OCI-LY7 (cell line): ENCODE data around the gene THEM5. TPM values are rescaled to one million over a fixed set of nuclear protein-coding genes. Genes with fewer than 3 reads are reported as not detected.

Experiments used
- BruUV-seq: library from RNA; stranded (reverse); fragments of 400-500 nt; replicated peaks from 2 replicates; lab custom pipeline; 2021; lab: Mats Ljungman, UMichigan
- CTCF ChIA-PET: fragments of 300-600 bp; sonication (Branson Sonifier 250); formaldehyde crosslinking; loops from one replicate; lab custom pipeline; 2022; ENCODE audit warnings: antibody characterized with exemption; ENCODE audit not compliant: unreplicated experiment; lab: Charles Lee
- POLR2A ChIA-PET: fragments of 300-600 bp; sonication (Branson Sonifier 250); formaldehyde crosslinking; loops from one replicate; lab custom pipeline; 2022; ENCODE audit warnings: antibody characterized with exemption; lab: Charles Lee
- DNase-seq: peaks from one replicate; pipeline ENCODE4 v3.0.0-alpha.2; 2015; ENCODE audit warnings: low spot score
- H2AFZ ChIP-seq: fragments of 200-600 bp; sonication (generic), shearing (Covaris generic); 2 replicates; pipeline ENCODE4 v1.6.1; 2014; ENCODE audit warnings: mild to moderate bottlenecking, antibody characterized with exemption, low read length, moderate library complexity
- H3K27ac ChIP-seq: fragments of 200-600 bp; sonication (generic); 2 replicates; pipeline ENCODE4 v1.5.1; 2014; ENCODE audit warnings: mixed run types, low read depth, mild to moderate bottlenecking, moderate library complexity, low read length, inconsistent platforms; ENCODE audit not compliant: poor library complexity, severe bottlenecking
- H3K36me3 ChIP-seq: fragments of 200-600 bp; sonication (generic); 2 replicates; pipeline ENCODE4 v1.6.1; 2014; ENCODE audit warnings: mild to moderate bottlenecking, antibody characterized with exemption, low read length, moderate library complexity, mixed read lengths; ENCODE audit not compliant: insufficient read depth
- H3K4me1 ChIP-seq: fragments of 200-600 bp; sonication (generic); 2 replicates; pipeline ENCODE4 v1.5.1; 2014; ENCODE audit warnings: mild to moderate bottlenecking, low read length; ENCODE audit not compliant: insufficient read depth, poor library complexity, severe bottlenecking
- H3K4me2 ChIP-seq: fragments of 200-600 bp; sonication (generic); 2 replicates; pipeline ENCODE4 v1.6.1; 2014; ENCODE audit warnings: mild to moderate bottlenecking, low read length
- H3K4me3 ChIP-seq: fragments of 200-600 bp; sonication (generic); 2 replicates; pipeline ENCODE4 v1.5.1; 2014; ENCODE audit warnings: mild to moderate bottlenecking, low read depth, low read length; ENCODE audit not compliant: poor library complexity, severe bottlenecking
- H3K79me2 ChIP-seq: fragments of 200-600 bp; sonication (generic); 2 replicates; pipeline ENCODE4 v1.6.1; 2016; ENCODE audit warnings: low read depth, mild to moderate bottlenecking, low read length, moderate library complexity, mixed read lengths; ENCODE audit not compliant: insufficient read depth
- H3K9me2 ChIP-seq: fragments of 200-600 bp; sonication (generic); 2 replicates; pipeline ENCODE4 v1.6.1; 2016; ENCODE audit warnings: mild to moderate bottlenecking, low read length, mixed read lengths; ENCODE audit not compliant: insufficient read depth
- H3K9me3 ChIP-seq: fragments of 200-600 bp; sonication (generic); 2 replicates; pipeline ENCODE4 v1.6.1; 2014; ENCODE audit warnings: mild to moderate bottlenecking, mixed run types, low read length, mixed read lengths
- H4K20me1 ChIP-seq: fragments of 200-600 bp; sonication (generic); 2 replicates; pipeline ENCODE4 v1.6.1; 2014; ENCODE audit warnings: mild to moderate bottlenecking, antibody characterized with exemption, low read length, moderate library complexity, mixed read lengths; ENCODE audit not compliant: insufficient read depth
- EZH2phosphoT487 ChIP-seq: fragments of 200-600 bp; sonication (generic); IDR thresholded peaks from 2 replicates; pipeline ENCODE4 v1.6.1; 2018; ENCODE audit warnings: low read depth, borderline replicate concordance, mild to moderate bottlenecking, mixed run types, antibody characterized with exemption, low read length, moderate library complexity, mixed read lengths
- intact Hi-C: fragments of 100-400 bp; cut with micrococcal nuclease; formaldehyde crosslinking; loops from one replicate; pipeline ENCODE4 v1.10.0; 2022; ENCODE audit not compliant: unreplicated experiment
- total RNA-seq, 2 experiments: library from RNA; depleted of rRNA in 1 of 2; stranded (reverse); fragments of >200 nt in 1 of 2; shearing (Covaris generic) in 1 of 2; gene quantifications; 2 replicates each; pipeline ENCODE4 v1.2.3, GENCODE V29; 2014 to 2022
- TF ChIP-seq, protein P1 (sequence below): fragments of 200-600 bp; sonication (generic); conservative IDR thresholded peaks from 2 replicates; pipeline ENCODE4 v1.5.1; 2014; ENCODE audit warnings: mild to moderate bottlenecking, antibody characterized with exemption, low read length, moderate library complexity, mixed read lengths

THEM5 gene
- total RNA-seq, 2 experiments from 2014 or later: not detected

DNA sequence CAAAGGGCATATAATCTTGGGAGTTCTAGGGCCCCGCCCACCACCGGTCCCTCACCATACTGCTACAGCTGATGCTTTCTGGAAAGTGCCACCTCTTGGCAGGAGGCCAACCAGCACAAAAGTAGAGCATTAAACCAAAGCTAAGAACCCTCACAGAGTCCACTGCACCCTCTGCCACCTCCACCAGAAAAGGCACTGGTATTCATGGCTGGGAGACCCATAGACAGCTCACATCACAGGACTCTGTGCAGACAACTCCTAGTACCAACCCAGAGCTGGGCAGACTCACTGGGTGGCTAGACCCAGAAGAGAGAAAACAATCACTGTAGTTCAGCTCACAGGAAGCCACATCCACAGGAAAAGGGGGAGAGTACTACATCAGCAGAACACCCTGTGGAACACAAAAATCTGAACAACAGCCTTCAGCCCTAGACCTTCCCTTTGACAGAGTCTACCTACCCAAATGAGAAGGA is 45.0 kb upstream of the THEM5 start:
- POLR2A ChIA-PET: interaction anchor here (1.0 kb wide), 1 partner anchor 33 kb away, joined by 3 read pairs; no protein-coding TSS in a partner anchor
- no TSS peak for BruUV-seq
- no peak for DNase-seq
- peaks cover 7% of the 10 kb centered on the region; the same call in 1 of the 2 replicates for H3K36me3 ChIP-seq
- no peak overlapping the region for H3K4me2 ChIP-seq
- no peaks in the 10 kb centered on the region for H3K4me1 ChIP-seq
- no peak overlapping the region for H3K4me3 ChIP-seq
- H3K27ac ChIP-seq: no peak overlapping the region
- intact Hi-C loops: no loop called here
- no peaks in the 10 kb centered on the region for H3K9me2 ChIP-seq
- TF ChIP-seq EZH2phosphoT487: no peak
- TF ChIP-seq, protein P1, sequence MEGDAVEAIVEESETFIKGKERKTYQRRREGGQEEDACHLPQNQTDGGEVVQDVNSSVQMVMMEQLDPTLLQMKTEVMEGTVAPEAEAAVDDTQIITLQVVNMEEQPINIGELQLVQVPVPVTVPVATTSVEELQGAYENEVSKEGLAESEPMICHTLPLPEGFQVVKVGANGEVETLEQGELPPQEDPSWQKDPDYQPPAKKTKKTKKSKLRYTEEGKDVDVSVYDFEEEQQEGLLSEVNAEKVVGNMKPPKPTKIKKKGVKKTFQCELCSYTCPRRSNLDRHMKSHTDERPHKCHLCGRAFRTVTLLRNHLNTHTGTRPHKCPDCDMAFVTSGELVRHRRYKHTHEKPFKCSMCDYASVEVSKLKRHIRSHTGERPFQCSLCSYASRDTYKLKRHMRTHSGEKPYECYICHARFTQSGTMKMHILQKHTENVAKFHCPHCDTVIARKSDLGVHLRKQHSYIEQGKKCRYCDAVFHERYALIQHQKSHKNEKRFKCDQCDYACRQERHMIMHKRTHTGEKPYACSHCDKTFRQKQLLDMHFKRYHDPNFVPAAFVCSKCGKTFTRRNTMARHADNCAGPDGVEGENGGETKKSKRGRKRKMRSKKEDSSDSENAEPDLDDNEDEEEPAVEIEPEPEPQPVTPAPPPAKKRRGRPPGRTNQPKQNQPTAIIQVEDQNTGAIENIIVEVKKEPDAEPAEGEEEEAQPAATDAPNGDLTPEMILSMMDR: no peak
- no peaks in the 10 kb centered on the region for H3K9me3 ChIP-seq
- no peaks in the 10 kb centered on the region for H3K79me2 ChIP-seq
- CTCF ChIA-PET: no interaction called here
- H2AFZ ChIP-seq: no peak overlapping the region
- H4K20me1 ChIP-seq: no peaks in the 10 kb centered on the region

GRCh38 chr1:151897991-151898431 is 44.5 kb upstream of the THEM5 start:
- BruUV-seq: no TSS peak
- no peak overlapping the region for H3K4me2 ChIP-seq
- CTCF ChIA-PET: no interaction called here
- H4K20me1 ChIP-seq: no peaks in the 10 kb centered on the region
- H3K4me3 ChIP-seq: no peak overlapping the region
- H3K27ac ChIP-seq: no peak overlapping the region
- H3K79me2 ChIP-seq: no peaks in the 10 kb centered on the region
- DNase-seq: no peak
- TF ChIP-seq, protein P1: no peak
- no peak for TF ChIP-seq EZH2phosphoT487
- no peaks in the 10 kb centered on the region for H3K9me3 ChIP-seq
- peaks cover 7% of the 10 kb centered on the region; the same call in 1 of the 2 replicates for H3K36me3 ChIP-seq
- POLR2A ChIA-PET: interaction anchor here (1.0 kb wide), 1 partner anchor 32 kb away, joined by 3 read pairs; no protein-coding TSS in a partner anchor
- H3K4me1 ChIP-seq: no peaks in the 10 kb centered on the region
- no peak overlapping the region for H2AFZ ChIP-seq
- no peaks in the 10 kb centered on the region for H3K9me2 ChIP-seq
- intact Hi-C loops: no loop called here

DNA sequence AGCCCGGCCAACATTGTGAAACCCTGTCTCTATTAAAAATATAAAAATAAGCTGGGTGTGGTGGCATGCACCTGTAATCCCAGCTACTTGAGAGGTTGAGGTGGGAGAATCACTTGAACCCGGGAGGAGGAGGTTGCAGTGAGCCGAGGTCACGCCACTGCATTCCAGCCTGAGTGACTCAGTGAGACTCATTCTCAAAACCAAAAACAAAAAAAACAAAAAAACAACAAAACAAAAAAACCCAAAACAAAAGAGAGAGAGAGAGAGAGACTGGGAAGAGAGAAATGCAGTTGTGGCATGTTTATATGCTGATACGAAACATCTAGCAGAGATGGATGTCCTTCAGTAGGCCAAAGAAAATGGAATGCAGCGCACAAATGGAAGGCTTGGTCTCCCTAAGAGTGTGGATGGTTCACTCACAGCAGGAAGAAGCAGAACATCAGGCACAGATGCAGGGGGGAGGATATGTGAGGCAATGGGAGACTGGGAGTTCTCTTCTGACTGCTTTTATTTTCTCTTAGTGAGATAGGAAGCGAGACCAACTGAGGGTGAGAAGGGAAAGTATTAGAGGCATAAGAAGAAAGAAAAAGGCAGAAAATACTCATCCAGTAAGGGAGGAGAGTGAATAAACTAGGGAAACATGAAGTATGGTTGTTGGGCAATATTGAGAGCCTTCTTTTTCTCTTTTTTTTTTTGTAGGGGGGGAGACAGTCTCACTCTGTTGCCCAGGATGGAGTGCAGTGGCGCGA is 39.8 kb upstream of the THEM5 start:
- POLR2A ChIA-PET: interaction anchor here (0.7 to 0.8 kb wide), 2 partner anchors 18 to 106 kb away, joined by 3 read pairs; no protein-coding TSS in a partner anchor
- TSS peak; percentile 34 for BruUV-seq
- CTCF ChIA-PET: no interaction called here

More for the DNA sequence above, 39.8 kb upstream of the THEM5 start:
- no peaks in the 10 kb centered on the region for H4K20me1 ChIP-seq
- intact Hi-C loops: no loop called here
- no peak for TF ChIP-seq EZH2phosphoT487
- TF ChIP-seq, protein P1: no peak
- no peaks in the 10 kb centered on the region for H3K9me2 ChIP-seq
- no peak overlapping the region for H3K4me2 ChIP-seq
- H3K4me1 ChIP-seq: no peaks in the 10 kb centered on the region
- no peak overlapping the region for H3K4me3 ChIP-seq
- no peaks in the 10 kb centered on the region for H3K9me3 ChIP-seq
- no peak overlapping the region for H2AFZ ChIP-seq
- peaks cover 7% of the 10 kb centered on the region; the same call in 1 of the 2 replicates for H3K36me3 ChIP-seq
- no peak for DNase-seq
- no peaks in the 10 kb centered on the region for H3K79me2 ChIP-seq
- no peak overlapping the region for H3K27ac ChIP-seq
